Activated CD4-positive, alpha-beta memory T cell treated with anti-CD3 and anti-CD28 coated beads for 36 hours (primary cell): ENCODE measurements around the gene MCAM. TPM values are rescaled to one million over a fixed set of nuclear protein-coding genes. Genes with fewer than 3 reads are reported as not detected.

Experiments used
- CTCF ChIA-PET: fragments of 350-600 bp; sonication (Branson Sonifier 250); formaldehyde crosslinking; loops from one replicate; lab custom pipeline; 2021; ENCODE audit warnings: antibody characterized with exemption, inconsistent platforms; lab: Charles Lee
- POLR2A ChIA-PET: fragments of 350-600 bp; sonication (Branson Sonifier 250); formaldehyde crosslinking; loops from one replicate; lab custom pipeline; 2021; ENCODE audit warnings: antibody characterized with exemption; lab: Charles Lee
- DNase-seq: peaks from one replicate; pipeline ENCODE4 v3.0.0-alpha.2; 2020
- H3K27ac Mint-ChIP-seq: one replicate; pipeline ENCODE4 v1.8.0; 2021; ENCODE audit warnings: mixed read lengths
- H3K27me3 Mint-ChIP-seq: one replicate; pipeline ENCODE4 v1.8.0; 2021; ENCODE audit warnings: mixed read lengths
- H3K36me3 Mint-ChIP-seq: one replicate; pipeline ENCODE4 v1.8.0; 2021; ENCODE audit warnings: mixed read lengths
- H3K4me1 Mint-ChIP-seq: one replicate; pipeline ENCODE4 v1.8.0; 2021; ENCODE audit warnings: low read depth, mixed read lengths
- H3K4me3 Mint-ChIP-seq: one replicate; pipeline ENCODE4 v1.8.0; 2021; ENCODE audit warnings: mild to moderate bottlenecking, mixed read lengths
- H3K9me3 Mint-ChIP-seq: one replicate; pipeline ENCODE4 v1.8.0; 2021; ENCODE audit warnings: mixed read lengths
- intact Hi-C: fragments of 100-400 bp; cut with micrococcal nuclease; formaldehyde crosslinking; loops from one replicate; pipeline ENCODE4 v1.15.1; 2023
- total RNA-seq, 2 experiments: library from RNA; stranded (reverse); gene quantifications; one replicate each; pipeline ENCODE4 v1.2.3, GENCODE V29; 2021

Gene MCAM
- total RNA-seq, 2 experiments from 2014 or later, result 6.9 to 8.2 TPM

DNA sequence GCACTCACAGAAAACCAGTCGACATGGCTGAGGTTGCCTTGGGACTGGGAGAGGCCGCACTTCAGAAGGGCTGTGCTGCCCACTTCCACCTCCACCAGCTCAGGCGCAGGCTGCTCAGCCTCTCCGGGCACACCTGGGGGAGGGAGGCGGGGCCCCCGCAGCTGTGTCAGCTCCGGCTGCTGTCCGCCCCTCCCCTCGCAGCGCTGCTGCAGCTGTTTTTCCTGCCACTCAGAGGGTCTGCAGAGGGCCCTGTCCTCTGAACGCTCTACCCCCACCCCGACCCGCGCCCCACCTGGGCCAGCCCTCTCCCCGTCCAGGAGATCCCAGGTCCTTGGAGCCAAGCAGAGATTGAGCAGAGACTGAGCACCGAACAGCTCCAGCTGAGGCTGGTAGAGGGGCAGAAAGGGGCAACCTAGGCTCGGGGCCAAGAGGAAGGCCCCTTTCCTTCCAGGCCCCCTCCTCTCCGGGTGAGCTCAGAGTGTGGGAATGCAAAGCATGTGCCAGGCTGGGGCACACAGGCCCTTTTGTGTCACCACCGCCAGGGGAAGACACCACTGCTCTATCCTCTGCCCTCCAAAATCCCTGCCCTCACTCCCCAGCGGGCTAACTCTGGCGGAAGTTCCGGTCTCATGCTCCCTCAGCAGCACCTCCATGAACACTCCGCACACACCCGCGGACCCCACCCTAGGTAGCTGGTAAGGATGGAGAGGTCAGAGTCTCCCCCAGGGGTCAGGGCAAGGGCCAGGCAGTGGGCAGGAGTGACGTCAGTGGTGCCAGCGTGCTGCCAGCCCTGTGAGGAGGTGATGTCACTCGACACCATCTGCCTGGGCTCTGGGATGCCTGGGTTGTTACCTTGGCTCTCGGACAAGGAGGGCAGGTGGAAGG is 1.6 kb downstream of the MCAM start:
- peaks cover 20% of the 10 kb centered on the region for H3K4me1 Mint-ChIP-seq
- H3K4me3 Mint-ChIP-seq, result peak overlapping the region; percentile 72
- H3K9me3 Mint-ChIP-seq, result no peaks in the 10 kb centered on the region
- H3K27ac Mint-ChIP-seq, result no peak overlapping the region
- peak; percentile 66 for DNase-seq
- POLR2A ChIA-PET, result interaction anchor here (1.6 kb wide), 1 partner anchor 9 kb away, joined by 5 read pairs; no protein-coding TSS in a partner anchor
- peaks cover 15% of the 10 kb centered on the region for H3K27me3 Mint-ChIP-seq
- CTCF ChIA-PET, result interaction anchor here (1.0 to 4.8 kb wide), 10 partner anchors 8 to 110 kb away, joined by 3 to 19 read pairs (median 6); partner anchors contain the start of gene CBL
- H3K36me3 Mint-ChIP-seq, result no peaks in the 10 kb centered on the region
- intact Hi-C loops, result loop anchor here (1.0 to 5.0 kb wide), 2 partner anchors 9 to 33 kb away; no protein-coding TSS in a partner anchor

DNA sequence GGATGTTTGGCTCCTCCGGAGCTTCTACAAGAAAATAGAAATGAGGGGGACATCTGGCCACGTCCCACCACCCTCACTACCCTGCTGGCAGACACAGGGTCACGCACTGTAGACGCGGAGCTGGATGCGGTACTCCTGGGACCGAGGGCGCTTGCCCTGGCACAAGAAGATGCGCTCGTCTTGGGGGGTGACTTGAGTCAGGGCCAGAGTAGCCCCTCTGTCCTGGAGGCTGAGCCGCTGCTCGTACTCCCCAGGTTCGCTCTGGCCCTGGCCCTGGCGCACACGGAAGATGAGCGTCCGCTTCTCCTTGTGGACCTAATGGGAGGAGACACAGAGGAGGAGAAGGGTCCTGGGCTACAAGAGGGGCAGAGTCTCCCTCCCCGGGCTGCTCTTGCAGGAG is 2.2 kb downstream of the MCAM start:
- DNase-seq, result no peak
- POLR2A ChIA-PET, result interaction anchor here (1.6 kb wide), 1 partner anchor 9 kb away, joined by 5 read pairs; no protein-coding TSS in a partner anchor
- Mint-ChIP-seq H3K27me3 (peaks cover 14% of the 10 kb centered on the region), H3K9me3 (no peaks in the 10 kb centered on the region), H3K4me1 (peaks cover 18% of the 10 kb centered on the region), H3K36me3 (no peaks in the 10 kb centered on the region), H3K27ac (no peak overlapping the region), H3K4me3 (peak overlapping the region; percentile 72)
- intact Hi-C loops, result loop anchor here (1.0 to 5.0 kb wide), 2 partner anchors 8 to 32 kb away; no protein-coding TSS in a partner anchor
- CTCF ChIA-PET, result interaction anchor here (1.0 to 4.8 kb wide), 9 partner anchors 9 to 109 kb away, joined by 3 to 19 read pairs (median 6); partner anchors contain the start of gene CBL

DNA sequence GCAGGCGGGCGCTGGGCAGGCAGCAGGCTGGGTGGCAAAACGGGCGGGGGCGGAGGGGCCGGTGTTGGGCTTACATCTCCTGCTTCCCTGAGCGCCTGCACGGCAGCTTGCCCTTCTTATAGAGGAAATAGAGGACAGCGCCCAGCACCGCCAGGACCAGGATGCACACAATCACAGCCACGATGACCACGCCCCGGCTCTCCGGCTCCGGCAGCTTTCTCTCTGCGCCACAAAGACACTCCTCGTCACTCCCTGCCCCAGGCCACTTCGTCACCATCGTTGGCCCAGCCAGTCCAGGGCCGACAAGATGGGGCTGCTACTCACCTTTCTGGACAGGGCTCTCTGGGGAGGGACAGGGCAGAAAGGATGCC is 6.3 kb downstream of the MCAM start:
- H3K4me1 Mint-ChIP-seq, result peaks cover 22% of the 10 kb centered on the region
- POLR2A ChIA-PET, result no interaction called here
- H3K27ac Mint-ChIP-seq, result no peak overlapping the region
- H3K27me3 Mint-ChIP-seq, result peaks cover 6% of the 10 kb centered on the region
- CTCF ChIA-PET, result no interaction called here
- H3K4me3 Mint-ChIP-seq, result no peak overlapping the region
- intact Hi-C loops, result no loop called here
- H3K36me3 Mint-ChIP-seq, result peaks cover 4% of the 10 kb centered on the region
- no peaks in the 10 kb centered on the region for H3K9me3 Mint-ChIP-seq
- DNase-seq, result no peak

DNA sequence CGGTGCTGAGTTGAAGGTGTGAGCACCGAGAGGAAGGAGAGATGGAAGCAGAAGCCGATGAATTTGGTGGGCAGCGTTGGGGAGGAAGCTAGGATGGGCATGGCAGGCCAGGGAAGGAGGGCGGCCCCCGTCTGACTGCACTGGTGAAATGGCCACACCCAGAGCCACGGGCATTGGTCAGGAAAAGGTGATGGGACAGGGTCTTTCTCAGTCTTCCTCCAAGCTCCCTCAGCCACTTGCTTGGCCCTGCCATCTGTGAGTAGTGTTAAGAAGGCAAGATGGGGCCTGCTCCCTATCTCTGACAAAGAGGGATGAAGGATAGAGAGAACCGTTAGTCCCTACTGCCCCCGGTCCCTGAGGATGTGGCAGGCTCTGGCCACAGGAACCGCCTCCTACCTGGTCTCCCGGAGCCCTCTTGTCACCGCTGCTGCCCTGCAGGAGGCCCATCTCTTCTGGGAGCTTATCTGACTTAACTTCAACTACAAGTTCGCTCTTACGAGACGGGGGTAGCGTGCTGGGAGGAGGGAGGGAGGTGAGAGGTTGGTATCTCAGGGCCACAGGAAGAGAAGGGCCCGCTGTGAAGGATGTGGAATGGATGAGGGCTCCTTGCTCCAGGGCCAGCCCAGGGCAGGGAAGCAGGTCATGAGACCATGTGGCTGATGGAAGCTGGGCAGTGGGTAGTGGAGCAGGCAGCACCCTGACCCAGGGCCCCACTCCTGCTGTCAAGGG is 6.8 kb downstream of the MCAM start:
- no peak overlapping the region for H3K27ac Mint-ChIP-seq
- no peak overlapping the region for H3K4me3 Mint-ChIP-seq
- H3K27me3 Mint-ChIP-seq, result peaks cover 3% of the 10 kb centered on the region
- H3K4me1 Mint-ChIP-seq, result peaks cover 21% of the 10 kb centered on the region
- no peaks in the 10 kb centered on the region for H3K9me3 Mint-ChIP-seq
- DNase-seq, result no peak
- peaks cover 5% of the 10 kb centered on the region for H3K36me3 Mint-ChIP-seq
- intact Hi-C loops, result no loop called here
- ChIA-PET POLR2A (interaction anchor here (0.8 kb wide), 1 partner anchor 104 kb away, joined by 3 read pairs; no protein-coding TSS in a partner anchor), CTCF (no interaction called here)

DNA sequence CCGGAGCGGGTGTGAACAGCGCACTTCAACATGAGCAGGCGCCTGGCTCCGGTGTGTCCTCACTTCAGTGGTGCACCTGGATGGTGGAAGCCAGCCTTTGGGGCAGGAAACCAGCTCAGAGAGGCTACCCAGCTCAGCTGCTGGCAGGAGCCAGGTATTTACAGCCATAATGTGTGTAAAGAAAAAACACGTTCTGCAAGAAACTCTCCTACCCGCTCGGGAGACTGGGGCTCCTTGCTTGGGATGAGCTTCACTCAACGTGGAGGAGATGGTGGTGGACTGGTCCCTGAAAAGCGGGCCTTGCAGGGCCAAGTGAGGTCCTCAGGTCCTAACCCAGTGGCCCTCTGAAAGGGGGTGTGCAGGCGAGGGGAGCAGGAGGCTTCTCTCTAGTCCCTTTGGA is 7.5 kb downstream of the MCAM start:
- intact Hi-C loops, result no loop called here
- Mint-ChIP-seq H3K4me1 (peaks cover 22% of the 10 kb centered on the region), H3K27ac (no peak overlapping the region), H3K4me3 (no peak overlapping the region), H3K27me3 (peaks cover 3% of the 10 kb centered on the region), H3K9me3 (no peaks in the 10 kb centered on the region), H3K36me3 (peaks cover 6% of the 10 kb centered on the region)
- POLR2A ChIA-PET, result interaction anchor here (0.8 kb wide), 1 partner anchor 104 kb away, joined by 3 read pairs; no protein-coding TSS in a partner anchor
- CTCF ChIA-PET, result no interaction called here
- DNase-seq, result no peak

DNA sequence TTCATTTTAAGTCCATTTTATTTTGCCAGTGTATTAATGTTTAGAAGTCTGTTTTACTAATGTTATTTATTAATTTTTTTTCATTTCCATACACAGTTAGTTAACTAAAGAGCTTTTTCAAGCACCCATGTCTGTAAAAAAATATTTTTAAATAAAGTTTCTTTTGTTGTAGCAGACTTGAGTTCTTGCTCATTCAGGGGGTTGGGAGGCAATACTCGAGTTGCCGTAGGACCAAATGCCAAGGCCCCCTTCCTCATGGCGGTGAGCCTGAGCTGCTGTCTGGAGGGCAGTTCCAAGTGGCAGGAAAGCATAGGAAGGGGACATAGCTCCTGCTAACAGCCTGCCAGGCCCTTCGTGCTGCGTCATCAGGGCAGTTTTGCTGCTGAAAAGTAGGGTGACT is 9.0 kb downstream of the MCAM start:
- POLR2A ChIA-PET, result interaction anchor here (0.6 to 1.3 kb wide), 3 partner anchors 11 to 169 kb away, joined by 3 to 6 read pairs (median 4); no protein-coding TSS in a partner anchor
- intact Hi-C loops, result loop anchor here (2.0 kb wide), 1 partner anchor 45 kb away; no protein-coding TSS in a partner anchor

DNA sequence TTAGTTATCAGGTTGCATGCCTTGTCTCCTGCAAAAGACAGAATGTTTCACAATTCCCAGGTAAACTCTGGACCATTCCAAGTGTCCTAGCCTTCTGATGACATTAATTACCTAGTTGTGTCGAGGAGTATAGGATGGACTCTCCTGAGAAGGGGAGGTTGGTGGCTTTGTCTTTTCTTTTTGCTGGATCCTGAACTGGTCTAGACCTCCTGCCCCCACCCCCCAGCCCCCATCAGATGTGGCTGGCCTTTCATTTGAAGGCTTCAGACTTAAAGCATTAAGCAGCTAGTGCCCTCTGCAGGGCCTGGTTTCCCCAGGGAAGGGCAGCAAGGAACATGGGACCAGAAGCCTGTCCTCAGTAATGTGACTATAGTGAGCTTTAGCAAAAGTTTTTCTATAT is 9.7 kb downstream of the MCAM start:
- H3K9me3 Mint-ChIP-seq, result no peaks in the 10 kb centered on the region
- H3K27me3 Mint-ChIP-seq, result no peaks in the 10 kb centered on the region
- peak overlapping the region; percentile 85 for H3K27ac Mint-ChIP-seq
- peaks cover 21% of the 10 kb centered on the region for H3K36me3 Mint-ChIP-seq
- intact Hi-C loops, result loop anchor here (2.0 kb wide), 1 partner anchor 44 kb away; no protein-coding TSS in a partner anchor
- H3K4me3 Mint-ChIP-seq, result no peak overlapping the region
- H3K4me1 Mint-ChIP-seq, result peaks cover 22% of the 10 kb centered on the region
- no peak for DNase-seq
- POLR2A ChIA-PET, result interaction anchor here (0.6 to 1.3 kb wide), 2 partner anchors 81 to 169 kb away, joined by 3 to 6 read pairs; no protein-coding TSS in a partner anchor
- CTCF ChIA-PET, result interaction anchor here (0.7 to 3.2 kb wide), 6 partner anchors 12 to 33 kb away, joined by 3 to 26 read pairs (median 4); no protein-coding TSS in a partner anchor

More for the DNA sequence above, 9.0 kb downstream of the MCAM start:
- Mint-ChIP-seq H3K4me1 (peaks cover 22% of the 10 kb centered on the region), H3K27ac (no peak overlapping the region), H3K4me3 (no peak overlapping the region), H3K27me3 (no peaks in the 10 kb centered on the region), H3K9me3 (no peaks in the 10 kb centered on the region), H3K36me3 (peaks cover 16% of the 10 kb centered on the region)
- CTCF ChIA-PET, result interaction anchor here (0.7 to 3.2 kb wide), 7 partner anchors 13 to 139 kb away, joined by 3 to 26 read pairs (median 3); partner anchors contain the start of gene CBL
- DNase-seq, result no peak

DNA sequence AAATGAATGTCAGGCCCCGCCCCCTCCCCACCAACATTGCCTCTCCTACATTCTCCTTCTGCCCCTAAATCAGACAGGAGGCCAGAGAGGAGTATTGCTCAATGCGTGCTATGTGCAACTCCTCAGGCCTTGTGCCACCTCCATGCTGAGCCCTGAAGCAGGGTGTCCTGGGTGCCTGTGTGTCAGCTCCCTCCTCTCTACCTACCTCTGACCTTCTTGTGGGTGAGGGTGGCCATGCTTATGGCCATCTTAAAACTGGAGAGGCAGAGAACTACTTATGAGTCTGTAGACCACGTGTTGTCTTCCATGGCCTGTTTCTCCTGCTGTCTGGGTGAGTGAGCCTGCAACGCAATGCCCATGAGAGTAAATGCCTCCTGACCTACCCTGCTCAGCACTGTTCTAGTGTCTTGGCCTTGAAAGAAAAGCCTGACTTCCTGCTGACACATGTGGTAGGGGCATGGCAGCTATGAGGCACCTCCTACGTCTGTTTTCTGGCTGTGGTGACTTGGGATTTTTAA is 10.5 kb downstream of the MCAM start:
- H3K9me3 Mint-ChIP-seq, result no peaks in the 10 kb centered on the region
- no peaks in the 10 kb centered on the region for H3K27me3 Mint-ChIP-seq
- no peak overlapping the region for H3K4me3 Mint-ChIP-seq
- peak overlapping the region; percentile 85 for H3K27ac Mint-ChIP-seq
- ChIA-PET POLR2A (interaction anchor here (1.3 kb wide), 1 partner anchor 9 kb away, joined by 5 read pairs; no protein-coding TSS in a partner anchor), CTCF (interaction anchor here (0.7 to 3.2 kb wide), 6 partner anchors 13 to 40 kb away, joined by 3 to 26 read pairs (median 4); no protein-coding TSS in a partner anchor)
- intact Hi-C loops, result loop anchor here (1.0 to 2.0 kb wide), 3 partner anchors 9 to 99 kb away; no protein-coding TSS in a partner anchor
- DNase-seq, result peak; percentile 57
- H3K4me1 Mint-ChIP-seq, result peaks cover 22% of the 10 kb centered on the region
- peaks cover 23% of the 10 kb centered on the region for H3K36me3 Mint-ChIP-seq

DNA sequence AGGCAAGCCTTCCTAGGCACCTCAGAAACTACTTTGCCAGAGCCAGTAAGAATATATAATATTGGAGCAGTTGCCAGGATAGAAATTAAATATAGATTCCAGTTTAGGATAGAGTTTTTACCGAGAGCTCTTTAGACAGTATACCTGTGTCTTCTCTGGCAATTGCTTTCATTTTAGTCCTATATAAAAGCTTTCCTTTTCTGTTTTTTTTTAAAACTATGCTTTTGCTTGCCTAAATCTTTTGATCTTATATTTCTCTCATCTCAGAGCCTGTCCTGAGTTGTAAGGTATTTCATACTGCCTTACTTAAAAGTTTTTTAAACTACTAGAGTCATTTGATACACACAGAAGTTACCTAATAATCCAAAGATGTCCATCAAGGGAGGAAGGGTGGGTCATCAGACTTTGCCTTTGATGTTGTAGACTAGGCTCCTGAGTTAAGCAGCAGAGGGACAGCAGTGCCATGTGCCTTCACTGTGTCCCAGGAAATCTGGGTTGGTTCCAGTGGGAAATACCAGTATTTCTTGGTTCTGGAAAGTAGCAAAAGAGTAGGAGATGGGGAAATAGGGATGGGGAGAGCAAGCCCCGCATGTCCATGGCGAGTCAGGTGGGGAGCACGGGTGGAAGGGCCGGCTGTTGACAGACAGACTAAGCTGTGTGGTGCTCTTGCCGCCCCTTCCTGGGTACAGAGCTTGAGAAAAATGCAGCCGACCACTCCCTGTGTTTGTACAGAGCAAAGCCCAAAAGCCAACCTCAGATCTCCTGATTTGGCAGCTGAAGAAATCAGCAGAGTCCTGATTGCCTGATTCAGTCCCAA is 11.2 kb downstream of the MCAM start:
- Mint-ChIP-seq H3K9me3 (no peaks in the 10 kb centered on the region), H3K27me3 (no peaks in the 10 kb centered on the region), H3K27ac (peak overlapping the region; percentile 85), H3K36me3 (peaks cover 29% of the 10 kb centered on the region), H3K4me3 (no peak overlapping the region), H3K4me1 (peaks cover 22% of the 10 kb centered on the region)
- intact Hi-C loops, result loop anchor here (1.0 to 2.0 kb wide), 3 partner anchors 10 to 98 kb away; no protein-coding TSS in a partner anchor
- ChIA-PET POLR2A (interaction anchor here (1.3 kb wide), 1 partner anchor 10 kb away, joined by 5 read pairs; no protein-coding TSS in a partner anchor), CTCF (interaction anchor here (0.7 to 3.2 kb wide), 5 partner anchors 15 to 50 kb away, joined by 3 to 26 read pairs (median 5); no protein-coding TSS in a partner anchor)
- DNase-seq, result no peak

DNA sequence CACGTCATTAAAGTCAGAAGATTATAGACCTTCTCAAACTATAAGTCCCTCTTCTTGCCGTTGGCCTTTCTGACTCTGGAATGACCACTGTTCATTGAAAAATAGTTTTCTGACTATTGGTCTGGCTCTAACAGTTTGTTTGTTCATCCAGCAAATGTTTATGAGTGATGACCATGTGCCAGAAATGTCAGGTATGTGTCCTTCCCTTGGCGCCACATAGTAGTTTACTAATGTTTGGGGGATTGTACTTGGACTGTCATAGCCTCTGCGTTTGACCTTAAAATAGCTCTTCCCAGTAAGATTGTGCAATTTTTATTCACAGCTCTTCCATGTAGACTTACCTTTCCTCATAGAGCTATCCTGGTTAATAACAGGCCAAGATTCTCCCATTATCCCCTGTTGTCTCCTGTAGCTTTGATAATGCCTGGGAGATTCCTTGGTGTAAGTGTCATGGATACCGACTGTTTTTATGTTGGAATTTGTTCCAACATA is 13.7 kb downstream of the MCAM start:
- POLR2A ChIA-PET, result no interaction called here
- peaks cover 22% of the 10 kb centered on the region for H3K4me1 Mint-ChIP-seq
- no peak overlapping the region for H3K4me3 Mint-ChIP-seq
- CTCF ChIA-PET, result interaction anchor here (1.0 to 2.0 kb wide), 2 partner anchors 21 to 35 kb away, joined by 3 to 8 read pairs; no protein-coding TSS in a partner anchor
- intact Hi-C loops, result no loop called here
- H3K9me3 Mint-ChIP-seq, result no peaks in the 10 kb centered on the region
- H3K36me3 Mint-ChIP-seq, result peaks cover 46% of the 10 kb centered on the region
- no peaks in the 10 kb centered on the region for H3K27me3 Mint-ChIP-seq
- no peak overlapping the region for H3K27ac Mint-ChIP-seq
- no peak for DNase-seq
